Nephron progenitor cell (in vitro differentiated cells): ENCODE data around the gene IBA57.
"Not testable (repeated sequence)": the region's sequence is repeated elsewhere in the genome, so short reads cannot be mapped to it uniquely, and the experiment has no call there.

Experiments
- DNase-seq: peaks from one replicate; pipeline ENCODE4 v3.0.0; 2021
- H3K27ac Mint-ChIP-seq: 2 replicates; pipeline ENCODE4 v1.8.0; 2021; ENCODE audit warnings: mild to moderate bottlenecking, moderate library complexity, mixed read lengths
- H3K27me3 Mint-ChIP-seq: 2 replicates; pipeline ENCODE4 v1.8.0; 2021; ENCODE audit warnings: mild to moderate bottlenecking, low read depth, mixed read lengths; ENCODE audit not compliant: poor library complexity
- H3K36me3 Mint-ChIP-seq: 2 replicates; pipeline ENCODE4 v1.8.0; 2021; ENCODE audit warnings: low read depth, mixed read lengths
- H3K4me1 Mint-ChIP-seq: 2 replicates; pipeline ENCODE4 v1.8.0; 2021; ENCODE audit warnings: mixed read lengths
- H3K4me3 Mint-ChIP-seq: 2 replicates; pipeline ENCODE4 v1.8.0; 2021; ENCODE audit warnings: mild to moderate bottlenecking, moderate library complexity, mixed read lengths
- H3K9me3 Mint-ChIP-seq: 2 replicates; pipeline ENCODE4 v1.8.0; 2021; ENCODE audit warnings: mild to moderate bottlenecking, moderate library complexity, mixed read lengths
- TF ChIP-seq, protein P1 (sequence below): fragments of 200-600 bp; sonication (generic); IDR thresholded peaks from 2 replicates; pipeline ENCODE4 v1.5.0; 2021; ENCODE audit warnings: antibody characterized with exemption

The IBA57 gene

DNA sequence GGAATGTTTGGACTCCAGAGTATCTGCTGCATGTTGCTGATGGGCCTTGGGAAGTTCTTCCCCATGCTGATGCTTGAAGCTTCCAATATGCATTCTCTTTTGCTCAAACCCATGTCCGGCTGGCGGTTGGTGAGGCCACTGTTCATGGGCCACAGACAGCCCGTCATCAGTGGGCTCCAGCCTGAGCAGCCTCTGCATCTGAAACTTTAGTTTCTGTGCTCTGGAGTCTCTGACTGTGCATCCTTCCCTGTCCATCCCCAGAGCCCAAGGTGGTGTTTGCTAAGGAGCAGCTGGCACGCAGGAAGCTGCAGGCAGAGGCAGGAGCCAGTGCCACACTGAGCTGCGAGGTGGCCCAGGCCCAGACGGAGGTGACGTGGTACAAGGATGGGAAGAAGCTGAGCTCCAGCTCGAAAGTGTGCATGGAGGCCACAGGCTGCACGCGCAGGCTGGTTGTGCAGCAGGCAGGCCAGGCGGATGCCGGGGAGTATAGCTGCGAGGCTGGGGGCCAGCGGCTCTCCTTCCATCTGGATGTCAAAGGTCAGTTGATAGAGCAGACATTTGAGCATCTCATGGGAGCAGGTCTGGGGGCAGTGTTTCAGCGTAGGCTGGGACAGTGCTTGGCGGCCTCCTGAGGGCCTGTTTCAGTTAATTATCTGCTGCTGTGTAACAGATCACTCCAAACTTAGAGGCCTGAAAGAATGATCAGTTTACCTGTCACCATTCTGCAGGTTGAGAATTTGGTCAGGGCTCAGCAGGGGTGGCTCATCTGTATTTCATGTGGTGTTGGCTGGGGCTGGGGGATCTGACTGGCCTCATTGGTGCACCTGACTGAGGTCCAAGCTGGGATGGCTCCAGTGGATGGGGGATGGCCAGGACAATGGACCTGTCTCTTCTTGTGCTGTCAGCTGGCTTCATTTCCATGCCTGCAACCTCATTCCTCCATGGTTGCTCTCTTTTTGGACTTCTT, 58.9 kb downstream of the IBA57 start:
- no peak for DNase-seq
- Mint-ChIP-seq H3K9me3 (peaks cover 27% of the 10 kb centered on the region), H3K36me3 (peaks cover 92% of the 10 kb centered on the region), H3K27me3 (peaks cover 4% of the 10 kb centered on the region), H3K4me3 (no peak overlapping the region), H3K27ac (no peak overlapping the region), H3K4me1 (no peaks in the 10 kb centered on the region)
- TF ChIP-seq, protein P1, sequence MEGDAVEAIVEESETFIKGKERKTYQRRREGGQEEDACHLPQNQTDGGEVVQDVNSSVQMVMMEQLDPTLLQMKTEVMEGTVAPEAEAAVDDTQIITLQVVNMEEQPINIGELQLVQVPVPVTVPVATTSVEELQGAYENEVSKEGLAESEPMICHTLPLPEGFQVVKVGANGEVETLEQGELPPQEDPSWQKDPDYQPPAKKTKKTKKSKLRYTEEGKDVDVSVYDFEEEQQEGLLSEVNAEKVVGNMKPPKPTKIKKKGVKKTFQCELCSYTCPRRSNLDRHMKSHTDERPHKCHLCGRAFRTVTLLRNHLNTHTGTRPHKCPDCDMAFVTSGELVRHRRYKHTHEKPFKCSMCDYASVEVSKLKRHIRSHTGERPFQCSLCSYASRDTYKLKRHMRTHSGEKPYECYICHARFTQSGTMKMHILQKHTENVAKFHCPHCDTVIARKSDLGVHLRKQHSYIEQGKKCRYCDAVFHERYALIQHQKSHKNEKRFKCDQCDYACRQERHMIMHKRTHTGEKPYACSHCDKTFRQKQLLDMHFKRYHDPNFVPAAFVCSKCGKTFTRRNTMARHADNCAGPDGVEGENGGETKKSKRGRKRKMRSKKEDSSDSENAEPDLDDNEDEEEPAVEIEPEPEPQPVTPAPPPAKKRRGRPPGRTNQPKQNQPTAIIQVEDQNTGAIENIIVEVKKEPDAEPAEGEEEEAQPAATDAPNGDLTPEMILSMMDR, result no peak

DNA sequence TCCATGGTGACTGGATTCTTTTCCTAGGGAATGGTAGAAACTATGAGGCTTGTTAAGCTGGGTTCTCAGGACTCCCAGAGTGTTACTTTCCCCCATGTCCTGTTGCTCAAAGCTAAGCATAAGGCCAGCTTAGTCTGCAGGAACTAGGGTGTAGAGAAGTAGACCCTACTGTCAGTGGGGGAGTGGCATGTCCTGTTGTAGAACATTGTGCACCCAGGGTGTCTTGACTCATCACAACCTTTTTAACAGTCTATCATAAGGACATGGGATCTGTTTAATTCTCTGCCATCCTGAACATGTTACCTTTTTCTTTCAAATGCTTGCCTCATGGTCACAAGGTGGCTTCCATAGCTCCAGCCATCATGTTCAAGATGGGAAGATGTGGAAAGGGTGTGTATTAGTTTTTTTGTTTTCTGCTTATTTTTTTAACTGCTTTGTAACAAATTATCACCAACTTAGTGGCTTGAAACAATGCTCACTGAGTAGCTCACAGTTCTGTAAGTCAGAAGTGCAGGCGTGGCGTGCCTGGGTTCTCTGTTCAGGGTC, 59.6 kb downstream of the IBA57 start:
- Mint-ChIP-seq H3K4me1 (no peaks in the 10 kb centered on the region), H3K27me3 (peaks cover 4% of the 10 kb centered on the region), H3K4me3 (no peak overlapping the region), H3K36me3 (peaks cover 94% of the 10 kb centered on the region), H3K27ac (no peak overlapping the region), H3K9me3 (peaks cover 27% of the 10 kb centered on the region)
- no peak for DNase-seq
- TF ChIP-seq, protein P1, result no peak

DNA sequence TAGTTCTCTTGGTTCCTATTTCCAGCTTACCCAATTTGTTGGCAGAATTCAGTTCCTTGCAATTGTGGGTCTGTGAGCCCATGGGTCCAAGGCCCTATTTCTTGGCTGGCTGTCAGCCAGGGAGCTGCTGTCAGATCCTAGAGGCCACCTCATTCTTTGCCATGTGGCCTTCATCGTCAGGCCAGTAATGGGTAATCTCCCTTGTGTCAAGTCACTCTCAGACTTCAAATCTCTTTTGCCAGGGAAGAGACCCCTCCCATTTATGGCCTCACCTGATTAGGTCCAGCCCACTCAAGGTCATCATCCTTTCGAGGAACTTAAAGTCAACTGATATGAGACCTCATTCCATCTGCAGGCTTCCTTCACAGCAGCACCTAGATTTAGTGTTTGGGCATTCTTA, 60.1 kb downstream of the IBA57 start:
- DNase-seq, result no peak
- Mint-ChIP-seq H3K27ac (no peak overlapping the region), H3K4me3 (no peak overlapping the region), H3K27me3 (peaks cover 4% of the 10 kb centered on the region), H3K9me3 (peaks cover 27% of the 10 kb centered on the region), H3K4me1 (no peaks in the 10 kb centered on the region), H3K36me3 (peaks cover 94% of the 10 kb centered on the region)
- TF ChIP-seq, protein P1, result no peak

DNA sequence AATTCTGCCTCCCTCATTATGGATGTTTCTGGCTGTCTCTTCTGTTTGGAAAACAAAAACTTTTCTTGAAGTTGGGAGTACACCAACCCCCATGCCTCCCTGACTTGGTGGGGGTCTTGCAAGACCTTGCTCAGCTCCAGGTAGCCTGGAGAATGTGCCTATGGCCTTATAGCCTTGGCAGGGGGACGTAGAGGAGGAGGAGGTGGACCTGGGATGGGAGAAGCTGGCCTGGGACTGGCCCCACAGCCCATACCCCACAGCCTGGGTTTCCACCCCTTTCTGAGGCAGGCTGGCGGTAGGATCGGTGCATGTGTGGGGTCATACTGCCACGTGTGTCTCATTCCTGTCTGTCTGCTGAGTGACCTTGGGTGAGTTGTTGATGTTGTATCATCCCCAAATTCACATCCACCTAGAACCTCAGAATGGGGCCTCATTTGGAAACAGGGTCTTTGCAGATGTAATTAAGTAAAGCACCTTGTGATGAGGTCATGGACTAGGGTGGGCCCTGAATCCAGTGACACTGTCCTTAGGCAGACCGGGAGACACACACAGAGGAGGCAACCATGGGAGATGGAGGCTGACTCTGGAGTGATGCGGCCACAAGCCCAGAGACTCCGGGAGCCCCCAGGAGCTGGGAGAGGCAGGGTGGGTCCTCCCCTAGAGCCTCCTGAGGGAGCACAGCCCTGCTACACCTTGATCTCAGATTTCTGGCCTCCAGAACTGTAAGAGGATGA, 60.7 kb downstream of the IBA57 start:
- H3K9me3 Mint-ChIP-seq, result peaks cover 28% of the 10 kb centered on the region

DNA sequence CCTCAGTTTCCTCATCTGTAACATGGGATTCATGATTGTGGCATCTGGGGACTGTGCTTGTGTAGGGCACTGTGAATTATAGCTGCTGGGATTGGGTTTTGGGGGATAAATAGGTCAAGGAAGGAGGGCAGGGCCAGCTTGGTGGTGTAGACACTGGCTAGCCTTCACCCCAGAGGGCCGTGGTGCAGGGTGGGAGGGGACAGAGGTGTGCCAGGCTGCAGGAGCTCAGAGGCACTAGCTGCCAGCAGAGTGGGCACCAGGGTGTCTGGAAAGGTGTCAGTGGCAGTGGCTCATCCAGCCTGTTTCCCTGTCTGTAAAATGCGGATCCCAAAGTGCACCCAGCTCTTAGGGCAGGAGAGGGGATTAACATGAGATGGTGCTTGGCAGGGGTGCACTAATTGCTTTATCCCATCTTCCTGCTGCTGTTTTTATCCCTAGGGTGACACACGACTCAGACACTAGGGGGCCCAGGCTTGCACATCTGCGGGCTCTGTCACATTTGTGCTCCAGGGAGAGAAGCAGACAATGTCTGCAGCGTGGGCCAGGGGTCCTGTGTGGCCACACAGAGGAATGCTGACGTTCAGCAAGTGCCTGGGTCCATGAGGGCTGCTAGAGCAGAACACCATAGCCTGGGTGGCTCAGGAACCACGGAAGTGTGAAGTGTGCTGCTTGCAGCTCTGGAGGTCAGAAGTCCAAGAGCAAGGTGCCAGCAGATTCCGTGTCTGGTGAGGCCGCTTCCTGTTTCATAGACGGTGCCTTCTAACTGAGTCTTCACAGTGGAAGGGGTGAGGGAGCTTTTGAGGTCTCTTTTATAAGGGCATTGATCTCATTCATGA, 61.6 kb downstream of the IBA57 start:
- DNase-seq, result no peak
- H3K4me1 Mint-ChIP-seq, result no peaks in the 10 kb centered on the region
- H3K9me3 Mint-ChIP-seq, result peaks cover 36% of the 10 kb centered on the region
- H3K27ac Mint-ChIP-seq, result peak overlapping the region; percentile 51
- peaks cover 97% of the 10 kb centered on the region for H3K36me3 Mint-ChIP-seq
- TF ChIP-seq, protein P1, result no peak
- H3K27me3 Mint-ChIP-seq, result peaks cover 4% of the 10 kb centered on the region
- H3K4me3 Mint-ChIP-seq, result no peak overlapping the region

More for the DNA sequence above, 60.7 kb downstream of the IBA57 start:
- DNase-seq, result no peak
- Mint-ChIP-seq H3K27me3 (peaks cover 4% of the 10 kb centered on the region), H3K4me3 (no peak overlapping the region), H3K36me3 (peaks cover 96% of the 10 kb centered on the region), H3K4me1 (no peaks in the 10 kb centered on the region), H3K27ac (no peak overlapping the region)
- TF ChIP-seq, protein P1, result no peak

DNA sequence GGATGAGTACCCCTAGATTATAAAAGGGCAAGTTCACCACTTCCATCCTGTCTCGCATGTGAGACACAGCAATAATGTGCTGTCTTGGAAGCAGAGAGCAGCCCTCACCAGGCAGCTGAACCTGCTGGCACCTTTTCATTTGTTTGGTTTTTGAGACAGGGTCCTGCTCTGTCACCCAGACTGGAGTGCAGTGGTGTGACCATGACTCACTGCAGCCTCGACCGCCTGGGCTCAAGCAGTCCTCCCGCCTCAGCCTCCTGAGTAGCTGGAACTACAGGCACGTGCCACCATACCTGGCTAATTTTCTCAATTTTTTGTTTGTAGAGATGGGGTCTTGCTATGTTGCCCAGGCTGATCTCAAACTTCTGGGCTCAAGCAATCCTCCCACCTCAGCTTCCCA, 62.5 kb downstream of the IBA57 start:
- H3K4me1 Mint-ChIP-seq, H3K27ac Mint-ChIP-seq, DNase-seq, H3K27me3 Mint-ChIP-seq, H3K4me3 Mint-ChIP-seq: not testable (repeated sequence)
- Mint-ChIP-seq H3K36me3 (peaks cover 97% of the 10 kb centered on the region), H3K9me3 (peaks cover 45% of the 10 kb centered on the region)
